CD14-positive monocyte (primary cell): ENCODE data around the gene SMAD2. TPM values are rescaled to one million over a fixed set of nuclear protein-coding genes. Genes with fewer than 3 reads are reported as not detected.

Experiments
- DNase-seq, 3 donors: peaks; one replicate each; pipeline ENCODE4 v3.0.0-alpha.2; 2011 to 2022
- H2AFZ ChIP-seq: 2 replicates; pipeline ENCODE4 v1.6.0; 2012; ENCODE audit warnings: mild to moderate bottlenecking, low read depth, low read length, inconsistent platforms; ENCODE audit not compliant: insufficient read depth, poor library complexity, severe bottlenecking
- H3K27ac ChIP-seq, 2 donors: 1 replicate in 1 of 2; 2 replicates in 1 of 2; pipeline ENCODE4 v1.5.1; 2012 to 2013; ENCODE audit warnings: low read length in 2 of 2, control low read depth in 1 of 2, inconsistent platforms in 1 of 2, low read depth in 1 of 2, mild to moderate bottlenecking in 1 of 2
- H3K27me3 ChIP-seq, 2 donors: one replicate each; pipeline versions ENCODE4 v1.6.0 to v1.6.1; 2011 to 2013; ENCODE audit warnings: low read length in 2 of 2; ENCODE audit not compliant: control insufficient read depth in 2 of 2, insufficient read depth in 2 of 2
- H3K36me3 ChIP-seq, 2 donors: replicated peaks in 1 of 2; 1 replicate in 1 of 2; 2 replicates in 1 of 2; pipeline versions ENCODE4 v1.5.1 to v1.6.1; 2012 to 2013; ENCODE audit warnings: low read length in 2 of 2, control low read depth in 1 of 2, inconsistent platforms in 1 of 2, mild to moderate bottlenecking in 1 of 2; ENCODE audit not compliant: insufficient read depth in 2 of 2, control insufficient read depth in 1 of 2
- H3K4me1 ChIP-seq, 2 donors: 1 replicate in 1 of 2; 2 replicates in 1 of 2; pipeline versions ENCODE4 v1.5.1 to v1.6.1; 2012 to 2013; ENCODE audit warnings: low read length in 2 of 2, control low read depth in 1 of 2, inconsistent platforms in 1 of 2, mild to moderate bottlenecking in 1 of 2, moderate library complexity in 1 of 2; ENCODE audit not compliant: insufficient read depth in 2 of 2, control insufficient read depth in 1 of 2
- H3K4me2 ChIP-seq: replicated peaks from 2 replicates; pipeline ENCODE3; 2012; ENCODE audit warnings: low read length, moderate library complexity, mild to moderate bottlenecking; ENCODE audit not compliant: poor library complexity, severe bottlenecking; ENCODE audit errors: extremely low read depth
- H3K4me3 ChIP-seq, 3 experiments: fragments of 200-600 bp in 1 of 3; sonication (generic) in 1 of 3; replicated peaks in 1 of 3; 1 replicate in 2 of 3; 2 replicates in 1 of 3; pipeline ENCODE4 v1.5.1; 2011 to 2013; ENCODE audit warnings: low read length in 3 of 3, mild to moderate bottlenecking in 3 of 3, control low read depth in 2 of 3, low read depth in 2 of 3, inconsistent platforms in 1 of 3, moderate library complexity in 1 of 3
- H3K79me2 ChIP-seq: 2 replicates; pipeline ENCODE4 v1.6.0; 2012; ENCODE audit warnings: mild to moderate bottlenecking, control low read depth, inconsistent platforms, low read length, moderate library complexity; ENCODE audit not compliant: insufficient read depth
- H3K9ac ChIP-seq: 2 replicates; pipeline ENCODE4 v1.6.0; 2017; ENCODE audit warnings: low read length, mild to moderate bottlenecking; ENCODE audit not compliant: insufficient read depth, poor library complexity, severe bottlenecking
- H3K9me3 ChIP-seq, 2 donors: replicated peaks in 1 of 2; 1 replicate in 1 of 2; 2 replicates in 1 of 2; pipeline versions ENCODE4 v1.5.1 to v1.6.1; 2012 to 2013; ENCODE audit warnings: low read length in 2 of 2, control low read depth in 1 of 2; ENCODE audit not compliant: control insufficient read depth in 1 of 2, insufficient read depth in 1 of 2
- H4K20me1 ChIP-seq: 2 replicates; pipeline ENCODE4 v1.6.0; 2012; ENCODE audit warnings: mild to moderate bottlenecking, low read length, control low read depth, moderate library complexity; ENCODE audit not compliant: insufficient read depth
- H3K27ac Mint-ChIP-seq, 7 donors: one replicate each; pipeline ENCODE4 v1.8.0; 2020; ENCODE audit warnings: mild to moderate bottlenecking in 7 of 7, mixed read lengths in 7 of 7, moderate library complexity in 6 of 7, inconsistent platforms in 2 of 7
- H3K27me3 Mint-ChIP-seq, 3 donors: one replicate each; pipeline ENCODE4 v1.8.0; 2021 to 2022; ENCODE audit warnings: low read depth in 3 of 3, mild to moderate bottlenecking in 3 of 3, mixed read lengths in 3 of 3, moderate library complexity in 3 of 3, inconsistent platforms in 1 of 3
- H3K36me3 Mint-ChIP-seq, 2 donors: one replicate each; pipeline ENCODE4 v1.8.0; 2020; ENCODE audit warnings: mixed read lengths in 2 of 2, inconsistent platforms in 1 of 2, mild to moderate bottlenecking in 1 of 2
- H3K4me1 Mint-ChIP-seq: one replicate; pipeline ENCODE4 v1.8.0; 2020; ENCODE audit warnings: mild to moderate bottlenecking, mixed read lengths
- H3K4me3 Mint-ChIP-seq, 2 donors: one replicate each; pipeline ENCODE4 v1.8.0; 2020; ENCODE audit warnings: mild to moderate bottlenecking in 2 of 2, mixed read lengths in 2 of 2, moderate library complexity in 1 of 2
- H3K9me3 Mint-ChIP-seq, 7 donors: one replicate each; pipeline ENCODE4 v1.8.0; 2020 to 2022; ENCODE audit warnings: mixed read lengths in 7 of 7, mild to moderate bottlenecking in 6 of 7, moderate library complexity in 6 of 7, inconsistent platforms in 2 of 7
- WGBS: methylation state at CpG from one replicate; pipeline ENCODE4 v1.1.5; 2013; ENCODE audit warnings: missing lambda C conversion rate; ENCODE audit not compliant: insufficient coverage; 5-methylcytosine and 5-hydroxymethylcytosine counted together
- intact Hi-C, 2 donors: fragments of 100-400 bp; cut with micrococcal nuclease; formaldehyde crosslinking; loops; one replicate each; pipeline versions ENCODE4 v1.15.0 to v1.15.1; 2023
- polyA plus RNA-seq, 3 donors: library from polyadenylated mRNA; depleted of rRNA in 1 of 3; unstranded in 2 of 3; stranded (reverse) in 1 of 3; fragments of 300-500 nt in 2 of 3; fragments of >200 nt in 1 of 3; fragmentation: Illumina TruSeq in 2 of 3; gene quantifications; 1 replicate in 2 of 3; 2 replicates in 1 of 3; pipeline ENCODE4 v1.2.3, GENCODE V29; 2012 to 2021
- TF ChIP-seq, protein P1 (sequence below): fragments of 200-600 bp; IDR thresholded peaks from one replicate; pipeline ENCODE4 v1.8.0; 2022; ENCODE audit warnings: antibody characterized with exemption, mild to moderate bottlenecking

The SMAD2 gene
- polyA plus RNA-seq, 3 donors, result 48.1 to 72.6 (median 70.6) TPM

DNA sequence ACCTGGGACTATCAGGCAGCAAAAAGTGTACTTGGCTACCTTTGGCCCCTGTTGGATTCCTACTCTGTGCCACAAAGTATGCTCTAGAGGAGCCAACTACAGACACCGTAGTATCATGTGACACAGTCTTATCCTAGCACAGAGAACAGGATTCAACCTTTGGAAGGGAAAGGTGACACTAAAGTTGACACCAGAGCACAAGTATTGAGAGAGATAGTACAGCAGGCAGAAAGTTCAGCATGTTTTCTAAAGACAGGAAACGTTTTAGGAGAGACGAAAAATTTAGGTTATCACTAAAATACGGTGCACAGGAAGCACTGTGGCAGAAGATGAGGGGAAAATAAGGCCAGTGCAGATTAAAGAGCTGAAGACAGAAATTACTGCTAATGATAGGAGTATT is 18.6 kb downstream of the SMAD2 start:
- Histone ChIP-seq H3K4me1 (peaks cover 13 to 19% of the 10 kb centered on the region in 2 donors), H3K79me2 (peaks cover 100% of the 10 kb centered on the region), H3K9me3 (peaks cover 3 to 6% of the 10 kb centered on the region in 2 donors), H3K4me3 (no peak overlapping the region), H3K9ac (no peak overlapping the region), H3K4me2 (no peak overlapping the region), H4K20me1 (peaks cover 100% of the 10 kb centered on the region), H3K27ac (peak overlapping the region in 1 of 2 donors; percentile 46), H3K36me3 (peaks cover 0 to 31% of the 10 kb centered on the region in 2 donors), H2AFZ (no peak overlapping the region), H3K27me3 (no peaks in the 10 kb centered on the region)
- Mint-ChIP-seq H3K27me3 (no peaks in the 10 kb centered on the region), H3K4me1 (peaks cover 31% of the 10 kb centered on the region), H3K9me3 (peaks cover 2 to 7% (median 4%) of the 10 kb centered on the region in 7 donors), H3K27ac (peak overlapping the region in 3 of 7 donors; percentile 0 to 74 (median 66)), H3K36me3 (peaks cover 26 to 40% of the 10 kb centered on the region in 2 donors), H3K4me3 (no peak overlapping the region)
- DNase-seq, result no peak
- intact Hi-C loops, result no loop called here
- 63% methylated on average over 4 of the region's 4 CpGs for WGBS
- TF ChIP-seq, protein P1, sequence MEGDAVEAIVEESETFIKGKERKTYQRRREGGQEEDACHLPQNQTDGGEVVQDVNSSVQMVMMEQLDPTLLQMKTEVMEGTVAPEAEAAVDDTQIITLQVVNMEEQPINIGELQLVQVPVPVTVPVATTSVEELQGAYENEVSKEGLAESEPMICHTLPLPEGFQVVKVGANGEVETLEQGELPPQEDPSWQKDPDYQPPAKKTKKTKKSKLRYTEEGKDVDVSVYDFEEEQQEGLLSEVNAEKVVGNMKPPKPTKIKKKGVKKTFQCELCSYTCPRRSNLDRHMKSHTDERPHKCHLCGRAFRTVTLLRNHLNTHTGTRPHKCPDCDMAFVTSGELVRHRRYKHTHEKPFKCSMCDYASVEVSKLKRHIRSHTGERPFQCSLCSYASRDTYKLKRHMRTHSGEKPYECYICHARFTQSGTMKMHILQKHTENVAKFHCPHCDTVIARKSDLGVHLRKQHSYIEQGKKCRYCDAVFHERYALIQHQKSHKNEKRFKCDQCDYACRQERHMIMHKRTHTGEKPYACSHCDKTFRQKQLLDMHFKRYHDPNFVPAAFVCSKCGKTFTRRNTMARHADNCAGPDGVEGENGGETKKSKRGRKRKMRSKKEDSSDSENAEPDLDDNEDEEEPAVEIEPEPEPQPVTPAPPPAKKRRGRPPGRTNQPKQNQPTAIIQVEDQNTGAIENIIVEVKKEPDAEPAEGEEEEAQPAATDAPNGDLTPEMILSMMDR, result no peak

DNA sequence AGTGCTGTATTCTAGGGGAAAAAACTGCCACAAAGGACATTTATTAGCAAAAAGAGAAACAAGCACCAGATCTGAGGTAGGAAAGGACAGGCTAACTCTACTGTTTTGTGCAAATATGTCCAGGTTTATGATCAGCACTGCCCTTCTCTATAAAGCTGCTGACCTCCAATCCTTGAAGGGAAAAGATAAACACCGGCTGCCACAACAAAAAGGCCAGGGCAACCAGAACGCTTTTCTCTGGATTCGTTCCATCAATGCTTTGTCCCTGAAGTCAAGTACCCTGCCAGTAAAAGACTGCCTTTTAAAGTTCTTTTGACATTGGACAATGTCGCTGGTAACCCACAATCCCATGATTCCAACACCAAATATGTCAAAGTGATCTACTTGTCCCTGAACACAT is 21.0 kb downstream of the SMAD2 start:
- Histone ChIP-seq H3K9me3 (peaks cover 6 to 13% of the 10 kb centered on the region in 2 donors), H3K36me3 (peaks cover 3 to 38% of the 10 kb centered on the region in 2 donors), H3K79me2 (peaks cover 100% of the 10 kb centered on the region), H3K27me3 (no peaks in the 10 kb centered on the region), H2AFZ (no peak overlapping the region), H3K9ac (no peak overlapping the region), H4K20me1 (peaks cover 100% of the 10 kb centered on the region), H3K4me2 (no peak overlapping the region), H3K4me3 (no peak overlapping the region), H3K4me1 (peaks cover 13 to 19% of the 10 kb centered on the region in 2 donors), H3K27ac (no peak overlapping the region)
- no peak overlapping the region for H3K4me3 Mint-ChIP-seq
- H3K27ac Mint-ChIP-seq, result no peak overlapping the region
- peaks cover 31% of the 10 kb centered on the region for H3K4me1 Mint-ChIP-seq
- peaks cover 28 to 41% of the 10 kb centered on the region in 2 donors for H3K36me3 Mint-ChIP-seq
- no peaks in the 10 kb centered on the region for H3K27me3 Mint-ChIP-seq
- TF ChIP-seq, protein P1, result no peak
- intact Hi-C loops, result no loop called here
- 100% methylated on average over 3 of the region's 4 CpGs for WGBS
- no peak for DNase-seq
- H3K9me3 Mint-ChIP-seq, result peaks cover 7 to 12% (median 8%) of the 10 kb centered on the region in 7 donors
